ENCODE data around the gene AGPS.
"Not testable (repeated sequence)": the region's sequence is repeated elsewhere in the genome, so short reads cannot be mapped to it uniquely, and the experiment has no call there.

AGPS gene

DNA sequence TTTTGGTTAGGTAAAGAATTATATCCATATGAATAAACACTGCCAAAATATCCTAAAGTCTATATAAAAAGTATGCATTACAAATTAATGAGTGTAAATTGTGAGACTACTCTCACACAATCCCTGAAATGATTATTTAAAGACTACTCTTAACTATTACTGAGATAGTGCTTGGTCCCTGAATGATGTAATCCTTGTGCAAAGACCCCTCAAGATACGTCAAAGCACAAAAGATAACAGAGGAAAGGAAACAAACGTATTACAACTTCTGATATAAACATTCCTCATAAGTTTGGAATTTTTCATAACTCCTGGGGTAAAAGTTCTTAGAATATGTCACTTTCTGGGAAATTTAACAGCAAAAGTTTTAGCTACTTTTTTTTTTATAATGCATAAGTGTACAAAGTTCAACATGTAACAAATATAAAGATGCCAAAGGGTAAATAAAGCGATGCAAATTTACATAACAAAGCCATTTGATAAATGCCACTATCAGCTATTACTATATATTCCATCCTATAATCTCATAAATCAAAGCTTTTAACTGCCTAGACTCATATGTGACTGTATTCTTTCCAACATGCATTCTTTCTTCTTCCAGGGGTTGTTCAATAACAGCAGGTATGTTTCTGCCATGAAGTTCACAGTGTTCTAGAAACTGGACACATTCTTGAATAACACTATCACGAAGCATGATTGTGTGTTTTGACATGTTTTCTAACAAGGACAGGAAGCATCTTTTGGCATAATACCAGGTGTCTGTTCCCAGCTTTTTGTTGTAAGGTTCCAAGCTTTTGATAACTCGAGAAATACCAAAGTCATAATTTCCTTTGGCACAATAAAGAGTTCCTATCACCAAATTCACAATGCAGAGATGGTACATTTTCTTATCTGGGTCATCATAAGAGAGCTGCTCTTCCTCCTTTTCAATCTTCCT lies 158.0 kb downstream of the AGPS start:
- DNase-seq (ENCODE audit: low spot score), result no peak

- DNase-seq (ENCODE audit: low spot score), result not testable (repeated sequence)
Observed at GRCh38 chr2:177551360-177551759, 158.8 kb downstream of the AGPS start.

GRCh38 chr2:177551989-177552421 lies 159.4 kb downstream of the AGPS start:
- DNase-seq (ENCODE audit: low spot score), result no peak

- DNase-seq (ENCODE audit: low spot score), result peak; percentile 91
Observed at GRCh38 chr2:177552422-177553175, 160.0 kb downstream of the AGPS start.

DNA sequence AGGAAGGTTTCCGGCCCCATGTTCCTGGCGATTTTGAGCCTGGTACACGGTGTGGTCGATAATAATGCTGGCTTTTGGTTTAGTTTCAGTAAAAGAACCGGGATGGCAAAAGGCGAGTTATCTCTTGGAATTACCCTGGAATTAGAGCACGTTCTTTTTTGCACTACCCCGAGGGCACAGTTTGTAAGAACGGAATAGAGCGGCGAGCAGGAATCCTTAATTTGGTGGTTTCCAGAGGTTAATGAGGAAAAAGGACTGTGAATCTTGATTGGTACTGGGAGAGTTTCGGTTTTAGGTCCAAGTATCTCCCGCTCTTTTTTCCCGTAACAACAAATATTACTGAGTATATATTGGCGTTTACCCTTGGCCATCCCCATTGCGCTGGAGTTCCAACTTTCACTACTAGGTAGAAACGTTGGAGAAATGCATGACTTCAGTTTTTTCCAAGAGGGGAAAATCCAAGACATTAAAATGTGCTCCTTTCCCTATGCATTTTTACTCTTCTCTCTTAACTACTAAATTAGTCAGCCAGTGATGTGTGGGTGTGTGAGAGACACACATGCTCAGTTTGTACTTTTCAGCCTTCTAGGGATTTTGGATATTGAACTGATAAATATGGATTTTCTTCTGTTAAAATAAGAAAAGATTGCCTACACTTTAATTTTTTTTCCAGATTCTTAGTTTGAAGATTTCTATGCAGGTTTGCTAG lies 160.8 kb downstream of the AGPS start:
- DNase-seq (ENCODE audit: low spot score), result peak; percentile 69

- DNase-seq (ENCODE audit: low spot score), result peak; percentile 37
Observed at GRCh38 chr2:177554365-177554764, 161.8 kb downstream of the AGPS start.

DNA sequence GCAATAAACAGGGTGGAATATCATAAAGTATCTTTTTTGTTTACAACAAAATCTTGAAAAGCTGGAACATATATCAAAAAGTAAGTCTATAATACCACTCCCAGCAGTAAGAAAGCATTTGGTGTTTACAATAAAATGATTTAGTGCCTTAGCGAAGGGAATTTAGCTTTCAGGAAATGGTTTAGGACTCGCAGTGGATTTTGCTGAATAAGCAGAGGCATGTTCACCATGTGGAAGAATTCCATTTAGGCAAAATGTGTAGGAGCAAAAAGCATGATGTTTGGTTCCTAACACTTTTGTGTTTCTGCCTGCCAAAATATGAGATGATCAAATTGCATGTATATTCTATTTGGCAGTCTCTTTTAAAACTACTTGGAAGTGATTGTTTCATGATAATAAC lies 163.6 kb downstream of the AGPS start:
- no peak for DNase-seq (ENCODE audit: low spot score)

DNA sequence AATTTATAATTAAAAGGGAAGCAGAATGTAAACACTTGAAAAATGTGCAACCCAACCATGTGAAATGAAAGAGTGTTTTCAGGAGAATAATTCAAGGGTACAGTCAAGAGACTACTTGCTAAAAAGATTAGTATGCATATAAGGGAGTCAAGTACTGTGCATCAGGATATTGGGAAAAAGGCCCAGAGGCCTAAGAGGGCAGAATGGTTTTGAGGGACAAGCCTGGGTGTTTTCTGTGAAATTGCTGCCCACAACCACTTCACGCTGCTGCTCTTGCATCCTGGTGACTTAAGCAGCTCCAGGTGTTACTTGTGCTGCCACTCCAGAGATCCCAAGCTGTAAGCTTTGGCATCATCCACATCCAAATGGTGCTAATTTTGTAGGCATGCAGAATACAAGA lies 165.2 kb downstream of the AGPS start:
- DNase-seq (ENCODE audit: low spot score), result no peak

DNA sequence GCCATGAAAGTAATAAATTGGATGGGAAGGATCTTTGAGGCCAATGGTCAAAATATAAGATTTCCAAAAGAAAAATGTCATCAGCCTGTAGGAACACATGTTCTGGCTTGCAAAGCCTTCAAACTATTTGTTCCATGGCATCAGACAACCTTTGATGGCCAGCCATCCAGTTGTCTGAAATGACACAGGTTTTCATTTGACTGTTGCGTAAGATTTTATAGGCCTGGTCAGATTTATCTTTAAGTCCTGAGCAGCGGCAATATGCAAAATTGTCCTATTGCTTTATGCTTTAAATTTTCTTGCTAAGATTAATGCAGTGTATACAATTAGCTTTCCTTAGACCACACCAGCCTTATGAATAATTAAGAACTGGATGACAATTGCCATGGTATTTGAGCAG lies 167.1 kb downstream of the AGPS start:
- DNase-seq (ENCODE audit: low spot score), result no peak

DNA sequence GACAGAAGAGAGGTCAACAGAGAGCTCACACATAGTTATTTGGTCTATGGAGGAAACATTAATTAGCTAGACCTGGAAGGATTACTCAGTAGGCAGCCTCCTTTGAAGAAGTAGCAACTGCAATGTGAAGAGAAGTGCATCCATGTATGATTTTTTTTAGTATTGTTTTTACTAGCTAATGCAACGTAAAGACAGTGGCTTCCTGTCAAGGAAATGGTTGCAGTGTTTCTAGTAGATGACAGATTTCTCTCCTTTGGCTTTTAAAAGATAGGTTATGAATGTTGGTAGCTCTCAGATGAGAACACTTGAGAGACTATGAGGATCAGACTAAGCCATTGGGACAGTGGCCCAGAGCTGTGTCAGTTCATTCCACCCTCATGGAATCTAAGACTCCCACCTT lies 175.8 kb downstream of the AGPS start:
- DNase-seq (ENCODE audit: low spot score), result no peak

- no peak for DNase-seq (ENCODE audit: low spot score)
Observed at GRCh38 chr2:177568893-177569292, 176.3 kb downstream of the AGPS start.

GRCh38 chr2:177572236-177572671 lies 179.7 kb downstream of the AGPS start:
- no peak for DNase-seq (ENCODE audit: low spot score)

GRCh38 chr2:177573120-177573519 lies 180.5 kb downstream of the AGPS start:
- DNase-seq (ENCODE audit: low spot score), result no peak

DNA sequence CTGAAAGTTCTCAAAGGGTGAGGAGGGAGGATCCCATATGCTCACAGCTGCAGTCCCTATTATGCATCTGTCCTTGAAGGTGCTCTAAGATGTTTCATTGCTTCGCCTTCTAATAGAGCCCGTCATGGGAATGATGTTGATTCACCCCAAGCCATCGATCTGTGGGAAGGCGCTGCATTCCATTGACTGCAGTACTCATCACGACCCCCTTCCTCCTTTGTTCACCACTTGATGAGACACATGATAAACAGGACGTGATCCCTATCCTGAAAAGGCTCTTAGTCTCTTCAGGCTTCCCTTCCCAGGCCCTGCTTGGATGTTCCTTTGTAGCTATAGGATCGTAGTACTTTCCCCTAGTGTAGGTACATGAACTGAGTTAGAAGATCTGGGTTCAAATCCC lies 181.8 kb downstream of the AGPS start:
- no peak for DNase-seq (ENCODE audit: low spot score)

DNA sequence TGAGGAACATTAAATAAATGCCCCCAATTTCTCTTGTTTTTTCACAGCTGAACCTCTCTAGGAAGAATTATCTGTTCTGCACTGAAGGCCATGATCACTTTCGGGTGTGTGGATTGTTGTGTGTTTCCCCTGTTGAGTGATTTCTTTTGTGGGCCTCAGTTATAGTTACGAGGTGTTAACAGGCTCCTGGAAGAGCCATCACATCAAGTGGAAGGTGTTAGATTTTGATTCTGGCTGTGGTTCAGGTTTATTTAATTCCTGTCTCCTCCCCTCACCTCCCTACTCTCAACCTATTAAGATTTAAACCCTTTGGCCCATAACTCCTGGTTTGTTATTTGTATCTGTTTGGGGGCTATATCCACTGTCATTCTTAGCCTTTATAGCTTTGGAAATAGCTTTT lies 182.8 kb downstream of the AGPS start:
- no peak for DNase-seq (ENCODE audit: low spot score)

- DNase-seq (ENCODE audit: low spot score), result no peak
Observed at GRCh38 chr2:177577075-177577474, 184.5 kb downstream of the AGPS start.

DNA sequence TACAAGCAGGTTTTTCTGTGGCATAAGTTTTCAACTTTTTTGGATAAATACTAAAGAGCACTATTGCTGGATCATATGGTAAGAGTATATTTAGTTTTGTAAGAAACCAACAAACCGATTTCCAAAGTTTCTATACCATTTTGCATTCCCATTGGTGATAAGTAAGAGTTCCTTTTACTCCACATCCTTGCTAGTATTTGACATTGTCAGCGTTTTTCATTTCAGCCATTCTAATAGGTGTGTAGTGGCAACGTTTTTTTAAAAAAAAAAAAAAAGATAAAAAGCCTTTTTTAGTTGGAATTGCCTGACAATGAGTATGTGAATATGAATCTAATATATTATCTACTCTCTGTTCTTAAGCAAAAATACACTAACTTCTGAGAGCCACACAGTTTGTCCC lies 185.9 kb downstream of the AGPS start:
- DNase-seq (ENCODE audit: low spot score), result no peak

- DNase-seq (ENCODE audit: low spot score), result no peak
Observed at GRCh38 chr2:177579486-177580036, 187.0 kb downstream of the AGPS start.

DNA sequence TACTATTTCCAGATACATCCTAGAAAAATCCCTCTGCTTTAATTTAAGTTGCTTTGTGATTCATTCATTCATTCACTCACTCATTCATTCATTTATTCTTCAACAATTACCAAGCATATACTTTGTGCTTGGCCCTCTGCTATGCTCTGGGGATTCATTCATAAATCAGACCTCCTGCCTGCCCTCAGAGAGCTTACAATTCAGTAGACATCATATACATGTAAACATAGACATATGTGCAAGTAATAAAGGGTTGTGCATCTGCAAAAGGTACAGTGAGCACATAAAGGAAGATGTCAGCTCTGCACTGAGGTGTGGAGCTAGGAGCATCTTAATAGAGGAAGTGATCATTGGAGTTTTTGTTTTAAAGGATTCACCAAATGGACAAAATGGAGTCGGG lies 189.4 kb downstream of the AGPS start:
- no peak for DNase-seq (ENCODE audit: low spot score)

DNA sequence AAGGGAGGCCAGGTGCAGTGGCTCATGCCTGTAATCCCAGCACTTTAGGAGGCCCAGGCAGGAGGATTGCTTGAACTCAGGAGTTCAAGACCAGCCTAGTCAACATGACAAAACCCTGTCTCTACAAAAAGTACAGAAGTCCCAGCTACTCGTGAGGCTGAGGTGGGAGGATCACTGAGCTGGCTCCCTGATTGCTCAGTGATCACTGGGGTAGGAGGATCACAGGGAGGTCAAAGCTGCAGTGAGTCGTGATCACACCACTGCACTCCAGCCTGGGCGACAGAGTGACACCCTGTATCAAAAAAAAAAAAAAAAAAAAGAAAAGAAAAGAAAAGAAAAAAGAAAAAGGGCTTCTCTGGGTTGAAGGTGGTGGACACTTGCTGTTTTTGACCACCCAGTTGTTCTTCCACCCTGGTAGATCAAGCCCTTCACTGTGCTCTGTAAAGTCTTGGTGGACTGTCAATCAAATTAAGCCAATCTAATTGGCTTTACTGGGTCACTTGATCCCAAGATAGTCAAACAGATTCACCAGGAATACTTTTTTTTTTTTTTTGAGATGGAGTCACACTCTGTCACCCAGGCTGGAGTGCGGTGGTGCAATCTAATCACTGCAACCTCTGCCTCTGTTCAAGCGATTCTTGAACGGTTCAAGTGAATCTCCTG lies 191.6 kb downstream of the AGPS start:
- DNase-seq (ENCODE audit: low spot score), result no peak

DNA sequence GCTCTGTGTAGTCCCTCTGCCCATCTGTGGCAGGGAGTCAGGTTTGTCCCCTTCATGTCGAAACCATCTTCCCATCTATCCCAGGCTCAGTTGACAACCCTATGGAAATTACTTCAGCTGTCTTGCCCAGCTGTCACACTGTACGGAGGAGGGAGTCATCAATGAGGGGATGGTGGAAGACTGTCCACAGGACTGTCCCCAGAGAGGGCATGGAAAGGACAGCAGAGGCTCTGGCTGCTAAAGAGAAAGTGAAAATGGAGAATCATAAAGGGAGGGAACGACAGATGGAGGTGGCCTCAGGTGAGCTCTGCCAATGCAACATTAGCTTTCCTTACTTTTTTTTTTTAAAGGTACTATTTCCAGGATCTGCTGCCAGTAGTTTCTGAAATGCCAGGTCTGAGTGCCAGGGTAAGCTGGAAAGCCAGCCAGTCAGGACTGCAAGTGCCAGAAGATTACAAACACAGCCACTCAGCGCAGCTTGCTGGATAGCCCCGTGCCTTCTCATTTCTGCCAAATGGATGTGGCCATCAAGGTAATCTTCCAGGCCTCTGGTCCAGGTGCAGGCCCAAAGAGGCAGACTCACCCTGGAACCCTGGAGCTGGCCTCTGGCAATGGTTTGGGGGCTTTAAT lies 192.8 kb downstream of the AGPS start:
- no peak for DNase-seq (ENCODE audit: low spot score)

All from RKO (cell line).